GM12873 (cell line): ENCODE results near the gene TNF.

ENCODE experiments used
- TF ChIP-seq, protein P1 (sequence below): IDR thresholded peaks from 2 replicates; pipeline ENCODE4 v1.5.1; 2012; ENCODE audit warnings: low read depth, mild to moderate bottlenecking, moderate library complexity, low read length, control low read depth; ENCODE audit not compliant: insufficient read depth; ENCODE audit errors: missing control alignments

The TNF gene

GRCh38 chr6:31557443-31558317 lies 17.7 kb upstream of the TNF start:
- TF ChIP-seq, protein P1, sequence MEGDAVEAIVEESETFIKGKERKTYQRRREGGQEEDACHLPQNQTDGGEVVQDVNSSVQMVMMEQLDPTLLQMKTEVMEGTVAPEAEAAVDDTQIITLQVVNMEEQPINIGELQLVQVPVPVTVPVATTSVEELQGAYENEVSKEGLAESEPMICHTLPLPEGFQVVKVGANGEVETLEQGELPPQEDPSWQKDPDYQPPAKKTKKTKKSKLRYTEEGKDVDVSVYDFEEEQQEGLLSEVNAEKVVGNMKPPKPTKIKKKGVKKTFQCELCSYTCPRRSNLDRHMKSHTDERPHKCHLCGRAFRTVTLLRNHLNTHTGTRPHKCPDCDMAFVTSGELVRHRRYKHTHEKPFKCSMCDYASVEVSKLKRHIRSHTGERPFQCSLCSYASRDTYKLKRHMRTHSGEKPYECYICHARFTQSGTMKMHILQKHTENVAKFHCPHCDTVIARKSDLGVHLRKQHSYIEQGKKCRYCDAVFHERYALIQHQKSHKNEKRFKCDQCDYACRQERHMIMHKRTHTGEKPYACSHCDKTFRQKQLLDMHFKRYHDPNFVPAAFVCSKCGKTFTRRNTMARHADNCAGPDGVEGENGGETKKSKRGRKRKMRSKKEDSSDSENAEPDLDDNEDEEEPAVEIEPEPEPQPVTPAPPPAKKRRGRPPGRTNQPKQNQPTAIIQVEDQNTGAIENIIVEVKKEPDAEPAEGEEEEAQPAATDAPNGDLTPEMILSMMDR = no peak

- TF ChIP-seq, protein P1 = no peak
Observed at GRCh38 chr6:31558318-31558625, 17.1 kb upstream of the TNF start.

GRCh38 chr6:31558631-31559500 lies 16.5 kb upstream of the TNF start:
- TF ChIP-seq, protein P1 = no peak

DNA sequence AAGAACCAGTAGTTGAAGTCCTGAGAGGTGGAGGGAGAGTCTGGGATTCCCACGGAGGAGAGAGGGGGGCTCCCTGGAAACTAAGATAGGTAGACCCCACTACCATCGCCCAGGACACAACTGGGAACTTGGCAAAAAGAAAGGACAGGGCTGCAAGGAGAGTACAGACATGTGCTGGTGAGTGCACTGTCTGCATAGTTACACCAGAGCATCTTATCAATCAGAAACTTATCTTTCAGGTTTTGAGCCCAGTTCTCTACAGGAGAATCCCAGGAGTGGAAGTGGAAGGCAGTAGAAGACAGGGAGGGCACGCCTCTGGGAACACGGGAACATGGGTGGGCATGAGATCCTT lies 15.8 kb upstream of the TNF start:
- TF ChIP-seq, protein P1 = no peak

DNA sequence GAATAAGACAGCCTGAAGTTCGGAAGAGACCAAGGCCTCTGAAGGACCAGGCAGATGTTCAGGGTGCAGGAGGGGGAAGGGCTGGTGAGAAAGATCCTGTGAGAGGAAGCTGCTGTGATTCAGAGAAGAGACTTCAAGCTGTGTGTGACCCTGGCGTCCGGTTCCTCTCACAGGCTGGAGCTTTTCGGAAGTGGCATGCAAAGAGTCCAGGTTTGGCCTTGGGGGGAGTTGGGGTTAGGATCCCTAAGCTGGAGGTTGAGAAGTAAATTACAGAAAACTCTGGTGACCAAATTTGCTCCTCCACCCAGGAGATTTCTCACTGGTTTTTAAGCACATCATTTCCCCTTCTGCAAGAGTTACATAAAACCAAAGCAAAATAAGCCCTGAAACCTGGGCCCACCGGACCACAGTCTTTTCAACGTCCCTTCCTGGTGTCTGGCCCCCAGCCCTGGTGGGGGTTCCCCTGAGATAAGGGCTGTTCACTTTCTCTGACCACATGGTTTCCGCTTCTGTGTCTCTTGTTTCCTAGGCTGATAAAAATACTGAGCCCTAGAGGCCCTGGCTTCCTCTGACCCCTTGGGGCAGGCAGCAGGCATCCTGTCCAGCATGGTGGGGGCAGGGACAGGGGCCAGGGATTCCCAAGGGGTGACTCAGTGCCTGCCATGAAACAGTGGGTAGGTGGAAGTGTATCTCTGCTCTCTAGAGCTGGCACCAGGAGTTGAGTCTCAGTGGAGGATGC lies 15.2 kb upstream of the TNF start:
- TF ChIP-seq, protein P1 = no peak

DNA sequence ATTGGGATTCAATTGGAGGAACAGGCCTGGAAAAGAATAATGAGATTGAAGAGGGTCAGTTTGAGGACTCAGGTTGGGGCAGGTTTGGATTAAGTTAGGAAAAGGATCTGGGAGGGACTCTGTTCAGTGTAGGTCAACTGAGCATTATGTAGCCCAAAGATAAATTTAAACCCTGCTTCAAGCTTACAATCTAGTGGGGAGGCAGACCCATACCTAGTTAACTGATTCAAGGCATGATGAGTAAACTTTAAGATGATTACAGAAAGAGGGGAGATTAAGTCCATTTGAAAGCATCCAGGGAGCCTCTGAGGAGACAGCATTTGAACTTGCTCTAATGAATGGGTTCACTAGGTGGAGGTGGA lies 14.7 kb upstream of the TNF start:
- TF ChIP-seq, protein P1 = no peak
